ENCODE results near the gene ZDHHC11. TPM values are rescaled to one million over a fixed set of nuclear protein-coding genes. Genes with fewer than 3 reads are reported as not detected.

The ZDHHC11 gene
- total RNA-seq, 2 donors from 2014 or later, result 4.7 to 10.9 TPM

- Histone ChIP-seq H3K27ac (no peak overlapping the region), H3K4me3 (no peak overlapping the region), H3K36me3 (replicated peaks in 1 of 2; ENCODE audit: insufficient read depth in 1 of 2, low read depth in 2 of 2) (no peaks in the 10 kb centered on the region), H3K27me3 (no peaks in the 10 kb centered on the region), H3K9me3 (no peaks in the 10 kb centered on the region), H3K4me1 (peaks cover 22% of the 10 kb centered on the region)
- intact Hi-C loops (cut with DNase I), result no loop called here
- peak in 3 of 4 donors; percentile 10 to 20 (median 11) for DNase-seq
- ATAC-seq, result no peak
- WGBS, 2 donors, result 87 to 93% methylated on average over 8 of the region's 8 CpGs
- no peak for TF ChIP-seq CTCF (IDR thresholded peaks at IDR 0.05)
- no peak for TF ChIP-seq POLR2A (IDR thresholded peaks at IDR 0.05)
Measured at GRCh38 chr5:761854-762710, 88.7 kb downstream of the ZDHHC11 start.

GRCh38 chr5:761059-761771 is 89.6 kb downstream of the ZDHHC11 start:
- Histone ChIP-seq H3K9me3 (no peaks in the 10 kb centered on the region), H3K4me1 (peaks cover 22% of the 10 kb centered on the region), H3K27me3 (no peaks in the 10 kb centered on the region), H3K27ac (no peak overlapping the region), H3K36me3 (replicated peaks in 1 of 2; ENCODE audit: insufficient read depth in 1 of 2, low read depth in 2 of 2) (no peaks in the 10 kb centered on the region), H3K4me3 (no peak overlapping the region)
- peak in 2 of 4 donors; percentile 9 to 10 for DNase-seq
- 79 to 87% methylated on average over 10 to 15 of the region's 15 CpGs for WGBS, 2 donors
- intact Hi-C loops (cut with DNase I), result no loop called here
- ATAC-seq, result no peak
- TF ChIP-seq POLR2A (IDR thresholded peaks at IDR 0.05), result no peak
- no peak for TF ChIP-seq CTCF (IDR thresholded peaks at IDR 0.05)

DNA sequence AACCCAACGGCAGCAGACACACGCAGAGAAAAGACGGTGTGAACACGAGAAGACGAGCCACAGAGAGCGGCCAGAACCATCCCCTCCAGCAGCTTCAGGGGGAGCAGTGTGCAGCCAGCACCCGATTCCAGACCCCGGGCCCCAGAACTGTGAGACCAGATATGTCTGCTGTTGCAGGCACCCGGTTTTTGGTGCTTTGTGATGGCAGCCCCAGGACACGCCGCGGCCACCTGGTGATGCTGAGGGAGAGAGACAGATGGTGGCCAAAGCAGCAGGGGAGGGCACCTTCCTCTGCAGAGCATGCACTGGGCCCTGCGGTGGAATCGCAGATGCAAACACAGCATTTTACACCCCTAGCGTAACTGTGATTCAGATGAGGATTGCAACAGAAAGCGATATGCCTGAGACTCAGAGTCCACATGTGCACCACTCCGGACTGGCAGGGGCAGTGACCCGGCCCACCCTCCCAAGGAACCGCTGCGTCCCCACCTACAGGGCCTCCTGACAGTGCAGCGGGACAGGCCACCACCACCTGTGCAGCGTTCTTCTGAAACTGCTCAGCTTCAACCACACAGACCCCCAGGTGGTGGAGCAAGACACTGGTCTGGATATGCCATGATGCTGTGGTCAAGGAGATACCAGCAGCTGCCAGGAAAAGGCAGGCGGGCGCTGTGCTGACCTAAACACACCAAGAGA is 90.3 kb downstream of the ZDHHC11 start:
- TF ChIP-seq POLR2A (IDR thresholded peaks at IDR 0.05) (no peak), CTCF (IDR thresholded peaks at IDR 0.05) (no peak)
- peak in 2 of 4 donors; percentile 9 to 10 for DNase-seq
- intact Hi-C loops (cut with DNase I), result no loop called here
- H3K27me3 ChIP-seq, result no peaks in the 10 kb centered on the region
- WGBS, 2 donors, result 95 to 96% methylated on average over 22 to 24 of the region's 24 CpGs
- no peak overlapping the region for H3K4me3 ChIP-seq
- peaks cover 22% of the 10 kb centered on the region for H3K4me1 ChIP-seq
- H3K9me3 ChIP-seq, result no peaks in the 10 kb centered on the region
- H3K27ac ChIP-seq, result no peak overlapping the region
- ATAC-seq, result no peak
- H3K36me3 ChIP-seq (replicated peaks in 1 of 2; ENCODE audit: insufficient read depth in 1 of 2, low read depth in 2 of 2), result no peaks in the 10 kb centered on the region

DNA sequence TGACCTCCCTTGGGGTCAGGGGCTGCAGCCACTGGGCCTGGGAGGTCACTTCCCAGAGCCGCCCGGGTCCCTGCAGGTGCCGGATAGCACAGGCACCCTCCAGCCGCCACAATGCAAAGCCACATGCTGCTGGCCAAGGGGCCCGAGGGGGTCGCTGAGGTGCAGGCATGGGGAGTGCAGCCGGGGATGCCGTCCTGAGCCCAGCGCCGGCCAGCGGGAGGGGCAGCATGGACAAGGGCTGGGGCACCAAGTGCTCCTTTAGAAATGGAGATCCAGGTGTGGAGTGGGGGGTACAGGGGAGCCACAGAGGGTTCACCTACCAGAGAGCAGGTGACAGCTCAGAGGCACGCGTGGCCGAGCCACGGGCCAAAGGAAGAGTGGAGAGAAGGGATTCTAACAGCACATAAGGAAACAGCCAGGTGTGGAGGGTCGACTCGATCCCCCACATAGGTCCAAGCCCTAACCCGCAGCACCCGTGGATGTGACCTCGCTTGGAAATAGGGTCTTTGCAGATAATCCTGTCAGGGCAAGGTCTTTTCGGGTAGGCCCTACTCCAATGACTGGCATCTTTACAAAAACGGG is 90.9 kb downstream of the ZDHHC11 start:
- H3K36me3 ChIP-seq (replicated peaks in 1 of 2; ENCODE audit: insufficient read depth in 1 of 2, low read depth in 2 of 2), result no peaks in the 10 kb centered on the region
- 92% methylated on average over 21 to 22 of the region's 22 CpGs for WGBS, 2 donors
- no peaks in the 10 kb centered on the region for H3K27me3 ChIP-seq
- H3K4me3 ChIP-seq, result no peak overlapping the region
- H3K9me3 ChIP-seq, result no peaks in the 10 kb centered on the region
- intact Hi-C loops (cut with DNase I), result loop anchor here (5.0 kb wide), 1 partner anchor 82 kb away; no protein-coding TSS in a partner anchor
- TF ChIP-seq CTCF (IDR thresholded peaks at IDR 0.05) (no peak), POLR2A (IDR thresholded peaks at IDR 0.05) (no peak)
- DNase-seq (peak in 1 of 4 donors; percentile 13), ATAC-seq (no peak)
- peaks cover 22% of the 10 kb centered on the region for H3K4me1 ChIP-seq
- H3K27ac ChIP-seq, result peak overlapping the region in 1 of 4 donors; percentile 41
